Endothelial cell of umbilical vein (primary cell): ENCODE results near the gene KCNF1. TPM values are rescaled to one million over a fixed set of nuclear protein-coding genes. Genes with fewer than 3 reads are reported as not detected.

Source experiments
- BruUV-seq: library from RNA; stranded (reverse); fragments of 400-500 nt; replicated peaks from 2 replicates; lab custom pipeline; 2021; lab: Mats Ljungman, UMichigan
- CTCF ChIA-PET: fragments of 300-600, 350-600 bp; sonication (Branson Sonifier 250); formaldehyde crosslinking; loops from one replicate; lab custom pipeline; 2021; ENCODE audit warnings: antibody characterized with exemption, inconsistent platforms; lab: Charles Lee
- POLR2A ChIA-PET: fragments of 300-600, 350-600 bp; sonication (Branson Sonifier 250); formaldehyde crosslinking; loops from one replicate; lab custom pipeline; 2021; ENCODE audit warnings: antibody characterized with exemption, inconsistent platforms; lab: Charles Lee
- DNase-seq: peaks from one replicate; pipeline ENCODE4 v3.0.0-alpha.2; 2011; ENCODE audit warnings: low read depth, low spot score
- FAIRE-seq: peaks from 2 replicates; lab custom pipeline; 2011; peaks lifted over from hg19 to GRCh38; lab: Jason Lieb, UNC
- H2AFZ ChIP-seq: 2 replicates; pipeline ENCODE4 v1.6.0; 2012; ENCODE audit warnings: low read depth, low read length, control low read depth, inconsistent platforms
- H3K27ac ChIP-seq: 2 replicates; pipeline ENCODE4 v1.5.1; 2011; ENCODE audit warnings: low read depth, mild to moderate bottlenecking, control low read depth, low read length, moderate library complexity; ENCODE audit not compliant: insufficient read depth
- H3K27me3 ChIP-seq, 2 experiments: 2 replicates each; pipeline versions ENCODE4 v1.6.0 to v1.6.1; 2011; ENCODE audit warnings: low read length in 2 of 2, mixed read lengths in 1 of 2; ENCODE audit not compliant: control insufficient read depth in 2 of 2, insufficient read depth in 2 of 2
- H3K36me3 ChIP-seq, 2 experiments: 2 replicates in 1 of 2; 3 replicates in 1 of 2; pipeline ENCODE4 v1.5.1; 2011; ENCODE audit warnings: low read length in 2 of 2, mild to moderate bottlenecking in 1 of 2, moderate library complexity in 1 of 2; ENCODE audit not compliant: control insufficient read depth in 2 of 2, insufficient read depth in 2 of 2; ENCODE audit errors: extremely low read depth in 1 of 2
- H3K4me1 ChIP-seq: 3 replicates; pipeline ENCODE4 v1.5.1; 2011; ENCODE audit warnings: mild to moderate bottlenecking, low read length; ENCODE audit not compliant: control insufficient read depth, insufficient read depth; ENCODE audit errors: extremely low read depth
- H3K4me2 ChIP-seq: 2 replicates; pipeline ENCODE4 v1.6.1; 2011; ENCODE audit warnings: low read length, control low read depth, mixed read lengths; ENCODE audit not compliant: insufficient read depth
- H3K4me3 ChIP-seq, 3 experiments: fragments of 200-600 bp in 1 of 3; sonication (generic), shearing (Covaris generic) in 1 of 3; replicated peaks in 1 of 3; 2 replicates each; pipeline ENCODE4 v1.5.1; 2011 to 2016; ENCODE audit warnings: control low read depth in 3 of 3, low read length in 3 of 3, mild to moderate bottlenecking in 2 of 3, inconsistent platforms in 1 of 3, low read depth in 1 of 3, moderate library complexity in 1 of 3; ENCODE audit not compliant: insufficient read depth in 1 of 3
- H3K79me2 ChIP-seq: 2 replicates; pipeline ENCODE4 v1.6.0; 2012; ENCODE audit warnings: low read length, inconsistent platforms; ENCODE audit not compliant: control insufficient read depth, insufficient read depth
- H3K9ac ChIP-seq: replicated peaks from 2 replicates; pipeline ENCODE3; 2011; ENCODE audit warnings: low read length, control low read depth; ENCODE audit not compliant: insufficient read depth; ENCODE audit errors: extremely low read depth
- H3K9me1 ChIP-seq: replicated peaks from 3 replicates; pipeline ENCODE4 v1.6.0; 2011; ENCODE audit warnings: mild to moderate bottlenecking, low read length; ENCODE audit not compliant: control insufficient read depth, insufficient read depth; ENCODE audit errors: extremely low read depth
- H3K9me3 ChIP-seq: replicated peaks from 2 replicates; pipeline ENCODE4 v1.5.1; 2012; ENCODE audit warnings: low read length, inconsistent platforms; ENCODE audit not compliant: control insufficient read depth, insufficient read depth
- H4K20me1 ChIP-seq: replicated peaks from 2 replicates; pipeline ENCODE3; 2011; ENCODE audit warnings: mild to moderate bottlenecking, low read length; ENCODE audit not compliant: control insufficient read depth, insufficient read depth; ENCODE audit errors: extremely low read depth
- CTCF ChIP-seq, 2 donors: IDR thresholded peaks; 1 replicate in 1 of 2; 2 replicates in 1 of 2; pipeline ENCODE4 v1.5.1; 2011; ENCODE audit warnings: low read length in 2 of 2, mild to moderate bottlenecking in 2 of 2, moderate library complexity in 2 of 2, control low read depth in 1 of 2, inconsistent platforms in 1 of 2, low read depth in 1 of 2; ENCODE audit not compliant: insufficient read depth in 1 of 2; ENCODE audit errors: extremely low read depth in 1 of 2
- EZH2 ChIP-seq: IDR thresholded peaks from 2 replicates; pipeline ENCODE4 v1.6.1; 2012; ENCODE audit warnings: borderline replicate concordance, low read depth, mild to moderate bottlenecking, moderate library complexity, low read length, inconsistent platforms; ENCODE audit not compliant: severe bottlenecking
- GATA2 ChIP-seq: IDR thresholded peaks from 2 replicates; pipeline ENCODE4 v1.7.0; 2011; ENCODE audit warnings: low read depth, mild to moderate bottlenecking, moderate library complexity, mixed read lengths, low read length; ENCODE audit not compliant: insufficient read length, insufficient read depth
- JUN ChIP-seq: IDR thresholded peaks from 2 replicates; pipeline ENCODE4 v1.6.1; 2011; ENCODE audit warnings: borderline replicate concordance, low read depth; ENCODE audit not compliant: insufficient read length, insufficient read depth
- MYC ChIP-seq: IDR thresholded peaks from one replicate; pipeline ENCODE4 v1.6.1; 2011; ENCODE audit warnings: mild to moderate bottlenecking, low read depth, low read length
- POLR2AphosphoS5 ChIP-seq: IDR thresholded peaks from 2 replicates; pipeline ENCODE4 v1.6.1; 2012; ENCODE audit warnings: low read depth, mild to moderate bottlenecking, control low read depth, low read length, moderate library complexity; ENCODE audit not compliant: insufficient read depth
- dilution Hi-C: fragments of 300-500 bp; cut with MboI; formaldehyde crosslinking; loops from one replicate; pipeline ENCODE4 v1.15.0; 2019; ENCODE audit warnings: low sequenced_read_pairs; ENCODE audit not compliant: extremely low pct_ligation_motif_present
- intact Hi-C: fragments of 100-400 bp; cut with micrococcal nuclease; formaldehyde crosslinking; loops from one replicate; pipeline ENCODE4 v1.10.0; 2022
- polyA plus RNA-seq, 4 experiments: library from polyadenylated mRNA; depleted of rRNA in 3 of 4; stranded (reverse) in 3 of 4; unstranded in 1 of 4; fragments of >200 nt; gene quantifications; 2 replicates each; pipeline versions ENCODE4 v1.2.1 to v1.2.3, GENCODE V29; 2011 to 2012; ENCODE audit warnings: missing spikeins in 1 of 4
- total RNA-seq: library from RNA; stranded (reverse); gene quantifications from 2 replicates; pipeline ENCODE4 v1.2.3, GENCODE V29; 2021

KCNF1 gene
- total and polyA plus RNA-seq, 2 donors (not counting 3 experiments of a cell fraction or from before 2014, with no cell fraction given): 0.23 to 0.42 TPM

DNA sequence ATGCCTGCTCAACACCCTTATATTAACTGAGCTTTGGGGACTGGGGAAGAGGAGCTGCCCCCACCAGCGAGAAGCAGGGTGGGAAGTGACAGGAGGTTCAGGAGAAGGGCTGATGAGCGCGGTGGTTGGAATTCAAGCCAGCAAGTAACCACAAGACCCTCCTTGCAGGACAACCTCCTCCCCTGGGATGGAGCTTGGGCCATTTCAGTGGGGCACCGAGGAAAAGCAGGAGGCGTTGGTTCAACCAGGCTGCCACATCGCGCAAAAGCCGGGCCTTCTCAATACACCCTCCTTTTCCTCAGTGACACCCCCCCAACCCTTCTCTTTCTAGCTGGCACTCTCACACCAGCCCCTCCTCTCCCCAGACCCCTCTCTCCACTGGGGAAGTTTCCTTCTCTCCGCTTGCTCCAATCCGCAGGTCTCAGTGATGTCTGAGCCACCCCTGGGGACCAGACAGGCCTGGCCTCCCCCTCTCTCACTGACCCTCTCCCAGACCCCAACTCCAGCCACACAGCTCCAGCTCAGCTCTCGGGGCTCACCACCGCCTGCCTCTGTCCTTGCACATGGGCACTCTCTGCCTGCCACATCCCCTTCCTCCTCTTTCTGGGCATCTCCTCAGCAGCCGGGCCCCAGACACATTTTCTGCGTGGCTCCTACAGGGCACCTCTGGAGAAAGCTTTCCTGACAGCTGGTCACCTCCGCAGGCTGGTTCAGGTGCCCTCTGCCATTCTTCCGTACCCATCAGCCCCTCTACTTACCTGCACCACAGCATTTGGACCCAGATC is 44.5 kb downstream of the KCNF1 start:
- Histone ChIP-seq H3K4me3 (no peak overlapping the region), H3K27ac (no peak overlapping the region), H2AFZ (no peak overlapping the region), H3K9me3 (no peaks in the 10 kb centered on the region), H4K20me1 (no peaks in the 10 kb centered on the region), H3K9me1 (no peaks in the 10 kb centered on the region), H3K4me1 (no peaks in the 10 kb centered on the region), H3K27me3 (peaks cover 0 to 10% of the 10 kb centered on the region in 2 experiments), H3K79me2 (no peaks in the 10 kb centered on the region), H3K9ac (no peak overlapping the region), H3K36me3 (no peaks in the 10 kb centered on the region), H3K4me2 (no peak overlapping the region)
- dilution Hi-C loops: no loop called here
- DNase-seq: no peak
- no peak for FAIRE-seq
- TF ChIP-seq MYC: no peak
- TF ChIP-seq GATA2: no peak
- no peak for TF ChIP-seq JUN
- TF ChIP-seq CTCF (IDR thresholded peaks at IDR 0.05; ENCODE audit: extremely low read depth in 1 of 2, insufficient read depth in 1 of 2, low read depth in 1 of 2, low read length in 2 of 2): no peak
- no peak for TF ChIP-seq POLR2AphosphoS5
- no peak for TF ChIP-seq EZH2
- intact Hi-C loops: no loop called here
- no TSS peak for BruUV-seq
- ChIA-PET POLR2A (no interaction called here), CTCF (interaction anchor here (0.8 kb wide), 1 partner anchor 124 kb away, joined by 3 read pairs; no protein-coding TSS in a partner anchor)
